IPS DF 19.7 (cell line): ENCODE results near the gene ITPKA.

Experiments used
- DNase-seq: peaks from one replicate; pipeline ENCODE4 v3.0.0-alpha.2; 2013; ENCODE audit warnings: low read depth, low spot score

Gene ITPKA

DNA sequence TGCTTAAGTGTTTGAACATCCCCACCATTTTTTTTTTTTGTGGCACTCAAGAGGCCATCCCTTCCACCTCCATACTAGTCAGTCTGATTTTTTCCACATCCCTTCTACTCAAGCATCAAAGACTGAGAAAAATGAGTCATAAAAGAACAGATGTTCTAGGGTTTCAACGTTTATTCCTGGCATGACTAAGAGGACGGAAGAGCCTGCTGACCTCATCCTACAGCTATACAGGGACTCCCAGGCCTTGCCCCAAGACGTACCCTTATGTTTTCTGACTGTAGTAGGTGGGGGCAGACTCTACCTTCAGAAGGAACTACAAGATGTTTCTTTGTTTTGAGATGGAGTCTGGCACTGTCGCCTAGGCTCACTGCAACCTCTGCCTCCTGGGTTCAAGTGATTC is 3.3 kb upstream of the ITPKA start:
- no peak for DNase-seq

DNA sequence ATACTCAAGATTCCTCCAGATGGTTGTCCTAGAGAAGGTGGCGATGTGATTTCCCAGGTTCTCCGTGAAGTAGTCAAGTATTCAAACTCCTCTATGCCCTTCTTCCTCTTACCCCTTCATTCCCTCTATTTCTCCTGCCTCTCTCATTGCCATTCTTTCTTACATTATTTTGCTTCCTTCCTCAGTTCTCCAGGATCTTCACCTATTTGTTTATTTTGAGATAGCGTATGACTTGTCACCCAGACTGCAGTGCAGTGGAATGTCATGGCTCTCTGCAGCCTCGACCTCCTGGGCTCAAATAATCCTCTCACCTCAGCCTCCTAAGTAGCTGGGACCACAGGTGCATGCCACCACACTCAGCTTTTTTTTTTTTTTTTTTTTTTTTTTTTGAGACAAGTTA is 1.8 kb upstream of the ITPKA start:
- DNase-seq, result no peak

DNA sequence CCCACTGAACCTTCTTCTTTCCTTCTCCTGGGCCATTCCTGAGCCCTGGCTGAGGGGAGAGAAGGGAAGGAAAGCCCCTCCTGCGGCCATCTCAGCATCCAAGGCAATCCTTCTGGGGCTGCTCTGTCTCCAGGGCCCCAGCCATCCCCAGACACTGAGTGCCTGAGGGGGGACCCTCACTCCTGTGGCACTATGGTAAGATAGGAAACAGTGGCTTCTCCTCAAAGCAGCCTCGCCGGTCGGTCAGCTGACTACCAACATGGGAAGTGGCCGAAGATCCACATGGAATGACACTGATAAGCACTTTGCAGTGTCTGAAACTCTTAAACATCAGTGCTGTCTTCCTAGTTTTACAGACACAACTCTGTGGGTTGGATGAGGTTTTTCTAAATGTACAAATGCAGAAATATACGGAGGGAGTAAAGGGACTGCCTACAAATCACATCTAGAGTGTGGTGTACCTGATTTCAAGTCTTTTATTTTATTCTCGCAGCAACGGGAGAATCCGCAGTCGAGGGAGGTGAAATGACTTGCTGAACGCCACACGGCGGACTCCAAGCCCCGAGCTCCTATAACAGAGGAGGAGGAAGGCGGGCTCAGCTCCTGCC is 973 bp upstream of the ITPKA start:
- DNase-seq, result no peak

DNA sequence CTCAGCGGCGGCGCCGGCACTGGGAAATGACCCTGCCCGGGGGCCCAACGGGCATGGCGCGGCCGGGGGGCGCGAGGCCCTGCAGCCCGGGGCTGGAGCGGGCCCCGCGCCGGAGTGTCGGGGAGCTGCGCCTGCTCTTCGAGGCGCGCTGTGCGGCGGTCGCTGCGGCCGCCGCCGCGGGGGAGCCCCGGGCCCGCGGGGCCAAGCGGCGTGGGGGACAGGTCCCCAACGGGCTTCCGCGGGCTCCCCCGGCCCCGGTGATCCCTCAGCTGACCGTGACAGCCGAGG is 172 bp downstream of the ITPKA start:
- DNase-seq, result no peak

DNA sequence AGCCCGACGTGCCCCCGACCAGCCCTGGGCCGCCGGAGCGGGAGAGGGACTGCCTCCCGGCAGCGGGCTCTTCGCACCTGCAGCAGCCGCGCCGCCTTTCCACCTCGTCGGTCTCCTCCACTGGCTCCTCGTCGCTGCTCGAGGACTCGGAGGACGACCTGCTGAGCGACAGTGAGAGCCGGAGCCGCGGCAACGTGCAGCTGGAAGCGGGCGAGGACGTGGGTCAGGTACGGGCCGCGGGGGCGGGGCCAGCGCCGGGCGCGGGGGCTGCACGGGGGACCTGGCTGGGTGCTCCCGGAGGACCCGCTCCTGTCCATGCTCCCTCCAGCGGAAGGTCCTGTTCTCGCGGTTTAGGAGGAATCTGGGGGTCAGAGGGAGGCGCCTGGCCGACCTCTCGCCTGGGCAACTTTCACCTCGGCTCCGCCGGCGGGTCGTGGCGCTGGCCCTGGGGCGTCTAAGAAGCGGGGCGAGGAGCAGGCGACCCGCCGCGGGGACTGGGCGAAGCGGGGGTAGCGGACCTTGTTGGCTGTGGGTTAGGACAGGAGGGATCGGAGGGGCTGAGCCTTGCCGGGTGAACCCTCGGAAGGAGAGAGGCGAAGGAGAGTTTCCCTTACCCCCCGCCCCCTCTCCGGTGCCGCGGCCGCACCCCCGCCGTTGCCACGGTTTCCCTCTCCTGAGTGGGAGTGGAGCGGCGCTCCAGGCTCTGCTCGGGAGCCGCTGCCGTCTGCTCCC is 682 bp downstream of the ITPKA start:
- no peak for DNase-seq

DNA sequence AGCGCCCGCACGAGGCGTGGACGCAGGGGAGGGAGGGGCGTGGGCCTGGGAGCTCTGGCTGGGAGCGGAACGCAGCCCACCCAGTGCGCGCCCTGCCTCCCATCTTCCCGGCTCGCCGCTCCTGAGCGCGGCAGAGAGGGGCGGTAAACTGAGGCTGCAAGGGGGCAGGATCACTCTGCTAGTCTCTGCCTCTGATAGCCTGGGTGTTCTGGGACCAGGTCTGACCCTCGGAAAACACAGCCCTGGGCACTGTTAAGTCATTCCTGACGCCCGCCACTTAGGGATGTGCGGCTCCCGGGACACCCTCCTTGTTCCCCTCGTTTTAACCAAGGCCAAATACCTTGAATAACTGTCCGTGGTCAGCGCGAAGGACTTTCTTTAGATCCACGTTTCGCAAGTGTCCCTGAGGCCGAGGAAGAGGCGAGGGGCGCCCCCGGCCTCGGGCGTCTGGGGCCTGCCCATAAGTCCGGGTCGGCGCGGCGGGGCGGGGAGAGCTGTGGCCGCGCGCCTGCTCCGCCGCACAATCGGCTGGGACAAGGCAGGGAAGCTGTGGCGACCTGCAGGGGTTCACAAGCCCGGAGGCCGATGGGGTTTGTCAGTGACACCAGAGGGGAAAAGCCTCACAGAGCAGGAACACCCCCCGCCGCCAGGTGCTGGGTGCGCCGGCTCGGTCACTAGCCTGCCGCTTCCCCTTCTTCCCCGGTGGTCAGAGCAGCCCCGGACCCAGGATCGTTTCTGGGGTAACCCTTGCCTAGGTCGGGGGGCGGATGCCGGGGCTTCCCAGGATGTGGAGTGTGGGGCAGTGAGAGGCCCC is 1.5 kb downstream of the ITPKA start:
- DNase-seq, result no peak

DNA sequence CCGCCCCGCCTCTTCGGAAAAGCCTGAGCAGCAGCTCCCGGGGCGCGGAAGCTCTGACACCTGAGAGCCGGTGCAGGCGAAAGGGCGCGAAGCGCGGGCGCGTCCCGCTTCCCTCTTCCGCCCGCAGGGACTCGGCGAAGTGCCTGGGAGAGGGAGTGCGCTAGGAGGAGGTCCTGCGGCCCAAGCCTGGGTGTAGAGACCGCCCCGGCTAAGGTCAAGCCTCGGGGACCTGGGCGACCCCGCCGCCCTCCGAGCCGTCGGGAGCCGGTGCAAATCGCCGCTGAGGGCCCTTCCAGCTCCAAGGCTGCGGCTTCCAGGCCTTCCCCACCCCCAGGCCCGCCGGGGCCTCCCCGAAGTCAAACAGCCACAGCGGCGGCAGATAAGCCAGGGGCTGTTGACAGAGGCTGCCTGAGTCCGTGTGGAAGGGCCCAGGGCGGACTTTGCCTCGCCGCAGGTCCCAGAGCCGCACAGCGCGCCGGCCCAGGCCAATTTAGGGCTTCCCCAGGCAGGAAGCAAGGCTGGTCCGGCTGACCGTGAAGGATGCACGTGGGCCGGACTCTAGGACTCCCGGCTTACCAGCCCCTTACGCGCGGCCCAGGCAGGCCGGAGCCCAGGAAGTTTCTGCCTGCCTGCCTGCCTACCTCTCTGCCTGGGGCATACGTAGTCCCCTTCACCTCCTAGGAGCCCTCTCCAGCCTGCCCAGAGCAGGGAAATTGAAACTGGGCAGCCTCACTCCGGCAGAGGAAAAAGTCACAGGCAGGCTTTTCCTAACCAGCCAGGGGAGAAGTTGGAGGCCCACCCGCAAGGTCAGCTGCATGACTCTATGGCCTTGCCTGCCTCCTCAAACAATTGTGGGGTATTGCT is 2.3 kb downstream of the ITPKA start:
- no peak for DNase-seq

DNA sequence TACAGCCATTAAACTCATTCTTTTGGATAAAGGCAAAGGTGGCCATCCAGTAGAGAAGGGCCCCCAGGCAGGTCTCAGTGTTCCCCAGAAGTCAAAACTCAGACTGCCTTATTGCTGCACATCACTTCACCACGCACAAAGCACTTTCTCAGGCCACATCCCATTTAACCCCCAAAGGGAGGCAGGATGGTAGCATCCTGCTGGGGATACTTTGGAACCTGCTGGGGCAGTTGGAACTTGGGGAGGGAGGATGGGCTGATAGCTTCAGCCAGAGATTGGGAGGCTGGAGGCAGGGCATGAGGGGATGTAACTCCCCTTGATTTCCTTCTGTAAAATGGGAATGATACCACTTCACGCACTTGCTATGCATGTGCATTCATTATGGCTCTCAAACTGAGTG is 5.0 kb downstream of the ITPKA start:
- no peak for DNase-seq

DNA sequence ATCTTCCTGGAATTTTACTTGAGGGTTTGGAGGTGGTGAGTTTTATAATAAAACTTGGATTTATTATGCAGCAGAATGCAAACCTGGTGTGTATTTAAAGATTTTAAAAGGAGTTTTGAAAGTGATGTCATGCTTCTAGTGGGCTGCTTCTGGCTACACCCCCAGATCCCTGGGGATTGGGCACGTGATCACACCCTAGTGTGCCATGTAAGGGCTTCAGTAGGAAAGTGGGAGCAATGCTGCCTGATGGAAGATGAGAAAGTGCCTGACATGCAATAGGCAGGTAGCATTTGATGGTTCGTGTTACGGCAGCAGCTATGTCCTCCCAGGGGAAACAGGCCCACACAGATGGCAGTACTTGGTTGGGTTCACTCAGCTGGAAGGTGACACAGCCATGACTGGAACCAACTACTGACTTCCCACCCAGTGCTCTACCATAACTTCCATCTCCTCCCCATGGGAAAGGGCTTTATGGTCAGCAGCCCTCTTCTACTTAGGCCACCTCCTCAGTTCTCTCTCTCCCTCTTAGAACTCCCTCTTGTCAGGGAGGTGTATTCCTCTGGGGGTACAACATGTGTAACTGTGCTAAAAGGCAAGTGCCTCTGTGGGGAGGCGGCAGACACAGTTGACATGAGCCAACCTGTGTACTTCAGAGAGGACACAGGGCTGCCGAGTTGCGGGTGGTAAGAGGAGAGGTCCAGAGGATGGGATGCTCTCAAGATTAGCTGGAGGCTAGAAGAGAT is 5.6 kb downstream of the ITPKA start:
- no peak for DNase-seq

DNA sequence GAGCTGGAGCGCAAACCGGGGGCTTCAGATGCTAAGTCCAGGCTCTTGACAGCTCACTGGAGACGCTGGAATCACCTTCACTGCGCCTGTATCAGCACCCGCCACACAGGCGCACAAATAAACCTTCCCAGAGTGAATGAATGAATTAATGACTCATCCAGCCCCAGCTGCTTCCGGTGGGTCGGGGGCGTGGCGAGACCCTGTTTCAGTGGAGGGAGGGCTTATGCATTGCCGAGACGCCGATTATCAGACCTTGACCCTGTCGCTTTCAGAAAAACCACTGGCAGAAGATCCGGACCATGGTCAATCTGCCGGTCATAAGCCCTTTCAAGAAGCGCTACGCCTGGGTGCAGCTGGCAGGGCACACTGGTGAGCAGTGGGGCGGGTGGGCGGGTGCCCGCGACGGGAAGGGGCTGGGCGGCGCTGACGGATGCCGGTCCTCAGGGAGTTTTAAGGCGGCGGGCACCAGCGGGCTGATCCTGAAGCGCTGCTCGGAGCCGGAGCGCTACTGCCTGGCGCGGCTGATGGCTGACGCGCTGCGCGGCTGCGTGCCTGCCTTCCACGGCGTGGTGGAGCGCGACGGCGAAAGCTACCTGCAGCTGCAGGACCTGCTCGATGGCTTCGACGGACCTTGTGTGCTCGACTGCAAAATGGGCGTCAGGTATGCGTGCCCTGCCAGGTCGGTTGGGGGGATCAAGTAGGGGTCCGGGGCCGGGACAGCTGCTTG is 7.7 kb downstream of the ITPKA start:
- DNase-seq, result no peak

DNA sequence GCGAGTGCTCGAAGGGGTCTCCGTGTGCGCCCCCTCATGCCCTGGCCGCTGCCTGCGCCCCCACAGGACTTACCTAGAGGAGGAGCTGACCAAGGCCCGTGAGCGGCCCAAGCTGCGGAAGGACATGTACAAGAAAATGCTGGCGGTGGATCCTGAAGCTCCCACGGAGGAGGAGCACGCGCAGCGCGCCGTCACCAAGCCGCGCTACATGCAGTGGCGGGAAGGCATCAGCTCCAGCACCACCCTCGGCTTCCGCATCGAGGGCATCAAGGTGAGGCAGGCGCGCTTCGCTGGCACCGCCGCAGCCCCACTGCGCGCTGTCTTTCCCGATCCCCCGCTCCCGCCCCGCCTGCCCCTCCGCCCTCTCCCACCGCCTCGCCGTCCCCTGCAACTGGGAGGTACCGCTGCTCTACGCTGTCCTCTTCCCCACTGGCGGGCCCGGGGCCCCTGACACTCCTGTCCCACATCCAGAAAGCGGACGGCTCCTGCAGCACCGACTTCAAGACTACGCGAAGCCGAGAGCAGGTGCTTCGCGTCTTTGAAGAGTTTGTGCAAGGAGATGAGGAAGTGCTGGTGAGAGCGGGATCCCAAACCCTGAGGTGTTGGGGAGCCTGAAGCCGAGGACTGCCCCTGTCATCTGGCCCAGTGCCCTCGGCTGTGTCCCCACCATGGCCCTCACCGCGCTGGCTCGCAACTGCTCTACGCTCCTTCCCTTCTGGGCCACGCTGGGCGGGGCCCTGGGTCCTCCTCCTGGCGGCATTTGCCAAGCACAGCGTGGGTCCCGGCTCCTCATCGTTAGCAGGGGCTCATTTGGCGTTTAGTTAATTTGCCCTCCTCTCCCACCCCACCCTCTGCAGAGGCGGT is 8.5 kb downstream of the ITPKA start:
- no peak for DNase-seq

DNA sequence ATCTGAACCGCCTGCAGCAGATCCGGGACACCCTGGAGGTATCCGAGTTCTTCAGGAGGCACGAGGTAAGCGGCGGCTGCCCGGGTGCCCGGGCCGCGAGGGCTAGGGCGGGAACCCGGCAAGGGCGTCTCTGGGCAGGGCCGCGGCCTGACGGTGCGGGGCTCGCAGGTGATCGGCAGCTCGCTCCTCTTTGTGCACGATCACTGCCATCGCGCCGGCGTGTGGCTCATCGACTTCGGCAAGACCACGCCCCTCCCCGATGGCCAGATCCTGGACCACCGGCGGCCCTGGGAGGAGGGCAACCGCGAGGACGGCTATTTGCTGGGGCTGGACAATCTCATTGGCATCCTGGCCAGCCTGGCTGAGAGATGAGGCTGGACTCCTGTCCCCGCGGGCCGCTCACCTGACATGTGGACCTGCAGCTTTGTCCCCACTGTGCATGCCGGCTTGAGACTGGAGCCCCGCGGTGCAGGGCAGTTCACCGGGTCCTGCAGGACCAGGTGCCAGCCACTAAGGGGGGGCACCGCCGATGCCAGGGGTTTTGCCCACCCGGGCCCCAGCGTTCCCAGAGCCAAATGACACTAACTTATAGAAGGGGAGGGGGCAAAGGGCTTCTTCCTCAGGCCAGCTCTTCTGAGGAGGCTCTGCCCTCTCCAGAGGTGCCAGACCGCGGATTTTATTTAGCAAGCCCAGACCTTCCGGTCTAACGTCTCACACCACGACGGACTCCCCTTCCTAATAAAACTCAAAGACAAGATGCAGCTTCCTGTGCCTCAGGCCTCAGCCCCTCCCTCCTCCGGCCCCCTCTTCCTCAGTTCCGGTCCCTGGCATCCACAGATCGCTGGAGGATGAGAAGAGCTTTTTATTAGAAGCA is 9.4 kb downstream of the ITPKA start:
- DNase-seq, result no peak

DNA sequence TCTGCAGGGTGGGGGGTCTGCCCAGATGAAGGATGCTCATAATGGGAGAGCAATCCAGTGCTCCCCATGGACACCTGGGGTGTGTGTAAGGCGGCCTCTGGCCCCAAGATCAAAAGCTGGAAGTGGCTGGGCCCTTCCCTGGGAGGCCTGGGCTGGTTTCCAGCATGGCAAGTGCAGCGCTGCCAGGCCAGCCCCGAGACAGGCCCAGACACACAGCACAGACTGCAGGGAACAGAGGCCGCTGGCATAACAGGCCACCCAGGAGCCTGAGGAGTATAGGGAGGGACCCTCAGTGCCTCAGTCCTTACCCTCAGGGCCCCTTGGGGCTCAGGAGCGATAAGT is 10.0 kb downstream of the ITPKA start:
- DNase-seq, result no peak

DNA sequence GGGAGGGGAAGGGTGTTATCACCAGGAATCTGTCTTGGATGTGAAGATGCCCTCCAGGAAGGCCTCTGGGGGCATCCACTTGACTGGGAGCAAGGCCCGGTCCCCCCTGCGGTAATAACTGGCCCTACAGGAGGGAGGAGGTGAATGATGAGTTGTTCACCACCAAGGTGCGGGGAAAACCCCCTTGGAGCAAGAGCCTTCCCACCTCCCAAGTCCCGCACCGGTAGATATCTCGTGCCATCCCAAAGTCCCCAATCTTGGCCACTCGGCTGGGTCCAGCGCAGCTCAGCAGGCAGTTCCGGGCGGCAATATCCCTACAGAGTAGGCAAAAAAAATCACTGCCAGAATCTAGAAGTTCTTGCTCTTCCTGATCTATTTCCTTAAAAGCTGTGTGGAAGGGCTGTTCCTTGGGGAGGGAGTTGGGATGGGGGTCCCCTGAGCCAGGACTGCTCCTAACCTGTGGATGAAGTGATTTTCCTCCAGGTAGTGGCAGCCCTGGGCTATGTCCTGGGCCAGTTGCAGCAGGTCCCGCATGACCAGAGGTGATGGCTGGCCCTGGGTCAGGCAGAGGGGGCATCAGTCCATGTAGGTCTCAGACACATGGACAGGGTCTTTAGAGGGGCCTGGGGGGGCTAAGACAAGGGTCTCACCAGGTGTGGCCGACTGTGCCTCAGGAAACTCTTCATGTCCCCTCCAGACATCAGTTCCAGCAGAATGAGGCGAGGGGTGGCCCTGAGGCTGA is 11.2 kb downstream of the ITPKA start:
- DNase-seq, result no peak

DNA sequence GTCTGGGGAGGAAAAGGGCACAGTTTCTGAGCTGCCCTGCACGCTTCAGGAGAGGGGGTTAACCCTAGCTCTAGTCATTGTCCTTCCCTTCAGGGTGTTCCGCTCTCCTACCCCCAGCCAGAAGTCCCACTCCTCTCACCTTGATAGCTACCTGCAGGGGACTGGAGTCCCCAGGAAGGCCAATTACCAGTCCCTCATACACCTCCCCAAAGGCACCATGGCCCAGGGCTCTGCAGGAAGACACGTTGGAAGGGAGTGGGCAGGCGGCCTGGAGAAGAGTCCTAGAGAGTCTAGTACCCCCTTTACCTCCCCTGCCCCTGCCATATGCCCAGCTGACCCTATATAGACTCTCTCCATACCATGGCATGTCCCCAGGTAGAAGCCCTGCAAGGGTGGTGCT is 12.1 kb downstream of the ITPKA start:
- no peak for DNase-seq

DNA sequence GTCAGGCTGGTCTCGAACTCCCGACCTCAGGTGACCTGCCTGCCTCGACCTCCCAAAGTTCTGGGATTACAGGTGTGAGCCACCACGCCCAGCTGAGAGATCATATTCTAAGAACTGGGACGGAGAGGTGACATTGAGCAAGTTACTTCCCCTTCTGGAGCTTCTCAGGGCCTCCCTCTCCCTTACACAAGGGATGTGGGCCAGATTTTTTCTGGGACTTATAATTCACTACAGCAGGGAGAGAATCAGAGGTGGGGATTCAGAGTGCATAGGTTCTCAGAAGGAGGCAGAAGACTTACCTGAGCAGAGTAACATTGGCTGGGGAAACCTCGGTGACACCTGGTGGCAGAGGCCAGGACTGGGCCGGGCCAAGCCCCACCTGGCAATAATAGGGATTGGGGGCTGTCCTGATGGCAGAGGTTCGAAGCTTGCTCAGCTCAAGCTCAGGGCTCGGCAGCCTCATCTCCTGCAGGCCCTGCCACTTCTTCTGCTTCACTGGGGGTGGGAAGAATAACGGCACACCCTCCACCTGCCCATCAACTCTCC is 13.2 kb downstream of the ITPKA start:
- DNase-seq, result no peak

DNA sequence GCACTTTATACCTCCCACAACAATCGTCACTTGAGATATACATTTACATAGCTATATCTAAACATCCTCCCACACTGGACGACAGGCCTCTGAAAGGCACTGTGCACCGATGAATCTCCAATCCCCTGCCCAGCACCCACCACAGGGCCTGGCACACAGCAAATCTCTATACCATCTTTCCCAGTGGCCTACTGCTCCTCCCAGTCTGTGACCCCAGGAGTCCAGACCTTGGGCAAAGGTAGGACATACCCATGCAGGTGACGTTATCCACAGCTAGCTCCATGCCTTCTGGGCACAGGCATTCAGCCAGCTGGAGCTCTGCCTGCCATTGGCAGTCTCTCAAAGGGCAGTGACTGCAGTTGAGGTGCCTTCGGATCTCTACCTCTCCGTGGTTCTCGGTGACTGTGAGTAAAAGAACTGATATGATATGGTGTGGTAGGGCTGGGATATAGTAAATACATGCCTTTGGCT is 14.2 kb downstream of the ITPKA start:
- DNase-seq, result no peak

DNA sequence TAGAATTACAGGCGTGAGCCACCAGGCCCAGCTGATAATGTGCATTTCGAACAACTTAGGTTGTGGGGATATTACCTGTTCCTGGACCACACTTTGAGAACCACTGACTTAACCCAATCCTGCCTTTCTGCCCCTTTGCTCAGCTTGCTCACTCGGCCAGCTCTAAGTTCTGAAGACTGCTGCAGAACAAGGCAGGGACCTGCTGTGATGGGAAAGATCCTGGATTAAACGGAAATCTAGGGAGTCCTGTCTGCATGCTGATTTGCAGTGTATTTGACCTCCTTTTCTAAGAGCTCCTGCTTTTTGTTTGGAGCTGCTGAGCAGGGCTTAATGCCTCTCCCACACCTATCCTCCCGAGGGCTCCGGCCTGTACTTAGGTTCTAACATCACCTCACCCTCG is 17.1 kb downstream of the ITPKA start:
- no peak for DNase-seq
